HCT116 (cell line): ENCODE measurements around the gene TRPV5. TPM values are rescaled to one million over a fixed set of nuclear protein-coding genes. Genes with fewer than 3 reads are reported as not detected.

ENCODE experiments used
- ATAC-seq: fragments of 200-7000 bp; cut with Tn5 transposase; 2 replicates; pipeline ENCODE4 v1.9.1; 2020; ENCODE audit warnings: mild to moderate bottlenecking, moderate library complexity
- BruUV-seq: library from RNA; stranded (reverse); fragments of 400-500 nt; replicated peaks from 2 replicates; lab custom pipeline; 2021; lab: Mats Ljungman, UMichigan
- CTCF ChIA-PET: fragments of 300-600 bp; sonication (Branson Sonifier 250); formaldehyde crosslinking; loops from one replicate; lab custom pipeline; 2021; ENCODE audit warnings: antibody characterized with exemption; lab: Charles Lee
- POLR2A ChIA-PET: fragments of 300-600, 350-600 bp; sonication (Branson Sonifier 250); formaldehyde crosslinking; loops from one replicate; lab custom pipeline; 2021; ENCODE audit warnings: antibody characterized with exemption; lab: Charles Lee
- RAD21 ChIA-PET, 2 experiments: fragments of 300-600 bp; sonication (Branson Sonifier 250); formaldehyde crosslinking; loops; one replicate each; lab custom pipeline; 2023; ENCODE audit warnings: low total read pairs in 2 of 2; ENCODE audit not compliant: uncharacterized antibody in 2 of 2, unreplicated experiment in 2 of 2, low non-redundant PET in 1 of 2; lab: Charles Lee
- DNase-seq: peaks from one replicate; pipeline ENCODE4 v3.0.0-alpha.2; 2010; ENCODE audit warnings: low read depth, low spot score
- H2AFZ ChIP-seq: fragments of 200-600 bp; shearing (Covaris generic), sonication (generic); 2 replicates; pipeline ENCODE4 v1.6.1; 2017; ENCODE audit warnings: low read depth, mixed run types, mixed read lengths, antibody characterized with exemption, low read length; ENCODE audit not compliant: poor library complexity, severe bottlenecking
- H3K27ac ChIP-seq: 2 replicates; pipeline ENCODE4 v1.5.1; 2012; ENCODE audit warnings: low read depth, low read length
- H3K27me3 ChIP-seq: fragments of 200-600 bp; sonication (generic); 2 replicates; pipeline ENCODE4 v1.6.1; 2016; ENCODE audit warnings: mixed run types, low read length, mixed read lengths; ENCODE audit not compliant: insufficient read depth
- H3K36me3 ChIP-seq, 2 experiments: fragments of 200-500 bp in 1 of 2; fragments of 200-600 bp in 1 of 2; sonication (Bioruptor generic) in 1 of 2; sonication (generic) in 1 of 2; 2 replicates each; pipeline versions ENCODE4 v1.5.1 to v1.6.1; 2014 to 2016; ENCODE audit warnings: low read length in 2 of 2, inconsistent platforms in 1 of 2, mixed read lengths in 1 of 2, mixed run types in 1 of 2; ENCODE audit not compliant: insufficient read depth in 2 of 2, control insufficient read depth in 1 of 2
- H3K4me1 ChIP-seq, 2 experiments: fragments of 200-600 bp in 1 of 2; sonication (generic) in 1 of 2; 2 replicates each; pipeline versions ENCODE4 v1.5.1 to v1.6.1; 2012 to 2017; ENCODE audit warnings: low read length in 2 of 2, inconsistent platforms in 1 of 2, mild to moderate bottlenecking in 1 of 2, mixed read lengths in 1 of 2, mixed run types in 1 of 2, moderate library complexity in 1 of 2; ENCODE audit not compliant: insufficient read depth in 2 of 2, control insufficient read depth in 1 of 2
- H3K4me2 ChIP-seq: fragments of 200-600 bp; sonication (generic); 2 replicates; pipeline ENCODE4 v1.6.1; 2017; ENCODE audit warnings: mixed run types, low read length, mixed read lengths
- H3K4me3 ChIP-seq, 2 experiments: fragments of 200-600 bp in 1 of 2; sonication (generic) in 1 of 2; replicated peaks in 1 of 2; 2 replicates each; pipeline ENCODE4 v1.5.1; 2011 to 2016; ENCODE audit warnings: low read length in 2 of 2, control low read depth in 1 of 2, low read depth in 1 of 2, mild to moderate bottlenecking in 1 of 2, mixed read lengths in 1 of 2, mixed run types in 1 of 2
- H3K79me2 ChIP-seq: fragments of 200-600 bp; sonication (generic); 2 replicates; pipeline ENCODE4 v1.6.1; 2017; ENCODE audit warnings: mild to moderate bottlenecking, mixed run types, low read length, moderate library complexity, mixed read lengths; ENCODE audit not compliant: insufficient read depth
- H3K9ac ChIP-seq: fragments of 200-600 bp; sonication (generic); 2 replicates; pipeline ENCODE4 v1.6.1; 2016; ENCODE audit warnings: low read length, mixed read lengths
- H3K9me2 ChIP-seq: fragments of 200-600 bp; sonication (generic), shearing (Covaris generic); 2 replicates; pipeline ENCODE4 v1.6.1; 2017; ENCODE audit warnings: mixed run types, mild to moderate bottlenecking, moderate library complexity; ENCODE audit not compliant: insufficient read depth
- H3K9me3 ChIP-seq, 2 experiments: fragments of 200-500 bp in 1 of 2; fragments of 200-600 bp in 1 of 2; sonication (Bioruptor generic) in 1 of 2; sonication (generic) in 1 of 2; 2 replicates each; pipeline ENCODE4 v1.6.1; 2014 to 2017; ENCODE audit warnings: low read length in 2 of 2, mixed read lengths in 2 of 2, inconsistent platforms in 1 of 2, low read depth in 1 of 2, mild to moderate bottlenecking in 1 of 2, mixed run types in 1 of 2, moderate library complexity in 1 of 2; ENCODE audit not compliant: control insufficient read depth in 1 of 2, insufficient read depth in 1 of 2
- H4K20me1 ChIP-seq: fragments of 200-600 bp; sonication (generic), shearing (Covaris generic); 2 replicates; pipeline ENCODE4 v1.6.1; 2017; ENCODE audit warnings: mixed run types, mild to moderate bottlenecking, moderate library complexity; ENCODE audit not compliant: insufficient read depth
- CEBPB ChIP-seq: IDR thresholded peaks from 2 replicates; pipeline ENCODE4 v1.6.1; 2012; ENCODE audit warnings: low read depth
- EGR1 ChIP-seq: IDR thresholded peaks from 2 replicates; pipeline ENCODE4 v1.6.1; 2012; ENCODE audit warnings: low read depth
- ELF1 ChIP-seq: IDR thresholded peaks from 2 replicates; pipeline ENCODE4 v1.6.1; 2012; ENCODE audit warnings: low read depth, borderline replicate concordance
- EZH2 ChIP-seq: fragments of 200-600 bp; sonication (generic); IDR thresholded peaks from 2 replicates; pipeline ENCODE4 v1.6.1; 2017; ENCODE audit warnings: antibody characterized with exemption, mixed run types
- EZH2phosphoT487 ChIP-seq: fragments of 200-600 bp; IDR thresholded peaks from 2 replicates; pipeline ENCODE4 v1.6.1; 2018; ENCODE audit warnings: antibody characterized with exemption, borderline replicate concordance
- FOSL1 ChIP-seq: IDR thresholded peaks from 2 replicates; pipeline ENCODE4 v1.6.1; 2012; ENCODE audit warnings: low read depth
- JUND ChIP-seq: IDR thresholded peaks from 2 replicates; pipeline ENCODE4 v1.6.1; 2012
- POLR2A ChIP-seq: IDR thresholded peaks from 2 replicates; pipeline ENCODE4 v1.7.0; 2011; ENCODE audit warnings: borderline replicate concordance; ENCODE audit not compliant: insufficient read depth, insufficient read length; ENCODE audit errors: extremely low read depth
- POLR2AphosphoS5 ChIP-seq: IDR thresholded peaks from 2 replicates; pipeline ENCODE4 v1.6.1; 2011; ENCODE audit warnings: mild to moderate bottlenecking, low read depth, low read length, moderate library complexity
- RAD21 ChIP-seq: IDR thresholded peaks from 2 replicates; pipeline ENCODE4 v1.6.1; 2012; ENCODE audit warnings: low read depth, mild to moderate bottlenecking
- SIN3A ChIP-seq: IDR thresholded peaks from 2 replicates; pipeline ENCODE4 v1.6.1; 2012; ENCODE audit warnings: low read depth
- SP1 ChIP-seq: IDR thresholded peaks from 2 replicates; pipeline ENCODE4 v1.6.1; 2012; ENCODE audit warnings: low read depth
- SRF ChIP-seq: IDR thresholded peaks from 2 replicates; pipeline ENCODE4 v1.6.1; 2012; ENCODE audit warnings: low read depth
- TCF7L2 ChIP-seq: IDR thresholded peaks from 2 replicates; pipeline ENCODE4 v1.7.0; 2011; ENCODE audit warnings: borderline replicate concordance, inconsistent platforms; ENCODE audit not compliant: insufficient read depth, insufficient read length; ENCODE audit errors: extremely low read depth
- YY1 ChIP-seq: IDR thresholded peaks from 2 replicates; pipeline ENCODE4 v1.6.1; 2011; ENCODE audit warnings: low read length, low read depth, moderate library complexity, mild to moderate bottlenecking; ENCODE audit not compliant: insufficient replicate concordance; ENCODE audit errors: extremely low read depth
- ZFX ChIP-seq: fragments of 450-650 bp; IDR thresholded peaks from 2 replicates; pipeline ENCODE4 v1.6.1; 2017
- ZNF274 ChIP-seq: fragments of 200-500 bp; sonication (Bioruptor generic); IDR thresholded peaks from 2 replicates; pipeline ENCODE4 v1.6.1; 2014; ENCODE audit warnings: mild to moderate bottlenecking, low read depth, low read length, inconsistent platforms
- intact Hi-C: fragments of 100-400 bp; cut with micrococcal nuclease; formaldehyde crosslinking; loops from 2 replicates; pipeline ENCODE4 v1.10.0; 2022
- total RNA-seq: library from RNA; stranded (reverse); gene quantifications from one replicate; pipeline ENCODE4 v1.2.1, GENCODE V29; 2021; ENCODE audit not compliant: unreplicated experiment
- TF ChIP-seq, protein P1 (sequence below): IDR thresholded peaks from 2 replicates; pipeline ENCODE4 v1.6.1; 2012
- TF ChIP-seq, protein P2 (sequence below): IDR thresholded peaks from 2 replicates; pipeline ENCODE4 v1.6.1; 2011; ENCODE audit warnings: mild to moderate bottlenecking, low read length, moderate library complexity; ENCODE audit not compliant: insufficient replicate concordance; ENCODE audit errors: extremely low read depth
- TF ChIP-seq, protein P3 (sequence below): IDR thresholded peaks from 2 replicates; pipeline ENCODE4 v1.6.1; 2012; ENCODE audit warnings: low read depth

The TRPV5 gene
- total RNA-seq, 1 experiment from 2014 or later: not detected

DNA sequence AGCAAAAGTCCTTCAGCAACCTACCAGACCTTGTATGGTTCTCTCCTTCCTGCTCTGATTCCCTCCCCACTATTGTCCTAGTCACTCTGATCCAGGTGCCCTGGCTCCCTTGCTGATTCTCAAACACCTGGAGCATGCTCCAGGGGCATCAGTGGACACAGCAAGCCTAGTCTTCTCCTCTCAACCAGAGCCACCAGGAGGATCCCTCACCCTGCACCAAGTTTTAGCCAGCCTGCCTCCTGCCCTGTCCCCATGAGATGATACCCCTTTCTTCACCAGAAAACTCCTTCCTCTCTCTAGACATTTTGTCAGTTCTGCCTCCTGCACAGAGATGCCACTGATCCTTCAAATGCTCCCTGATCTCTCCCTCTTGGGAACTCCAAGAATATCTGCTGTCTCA lies 16.7 kb upstream of the TRPV5 start:
- Histone ChIP-seq H3K4me1 (no peaks in the 10 kb centered on the region), H3K79me2 (no peaks in the 10 kb centered on the region), H3K9me3 (no peaks in the 10 kb centered on the region), H3K9me2 (no peaks in the 10 kb centered on the region), H4K20me1 (no peaks in the 10 kb centered on the region), H3K27ac (no peak overlapping the region), H3K36me3 (no peaks in the 10 kb centered on the region), H3K4me2 (no peak overlapping the region), H2AFZ (no peak overlapping the region), H3K27me3 (peaks cover 11% of the 10 kb centered on the region), H3K4me3 (no peak overlapping the region), H3K9ac (no peak overlapping the region)
- ATAC-seq: no peak
- ChIA-PET RAD21 (no interaction called here), POLR2A (no interaction called here), CTCF (no interaction called here)
- DNase-seq: no peak
- intact Hi-C loops: no loop called here
- no peak for TF ChIP-seq ELF1
- TF ChIP-seq, protein P1, sequence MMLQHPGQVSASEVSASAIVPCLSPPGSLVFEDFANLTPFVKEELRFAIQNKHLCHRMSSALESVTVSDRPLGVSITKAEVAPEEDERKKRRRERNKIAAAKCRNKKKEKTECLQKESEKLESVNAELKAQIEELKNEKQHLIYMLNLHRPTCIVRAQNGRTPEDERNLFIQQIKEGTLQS: no peak
- no peak for TF ChIP-seq SP1
- TF ChIP-seq RAD21: no peak
- TF ChIP-seq YY1: no peak
- TF ChIP-seq ZNF274: no peak
- no peak for TF ChIP-seq EZH2phosphoT487
- no peak for TF ChIP-seq POLR2AphosphoS5
- TF ChIP-seq JUND: no peak
- no peak for TF ChIP-seq EGR1
- no peak for TF ChIP-seq CEBPB
- TF ChIP-seq, protein P2, sequence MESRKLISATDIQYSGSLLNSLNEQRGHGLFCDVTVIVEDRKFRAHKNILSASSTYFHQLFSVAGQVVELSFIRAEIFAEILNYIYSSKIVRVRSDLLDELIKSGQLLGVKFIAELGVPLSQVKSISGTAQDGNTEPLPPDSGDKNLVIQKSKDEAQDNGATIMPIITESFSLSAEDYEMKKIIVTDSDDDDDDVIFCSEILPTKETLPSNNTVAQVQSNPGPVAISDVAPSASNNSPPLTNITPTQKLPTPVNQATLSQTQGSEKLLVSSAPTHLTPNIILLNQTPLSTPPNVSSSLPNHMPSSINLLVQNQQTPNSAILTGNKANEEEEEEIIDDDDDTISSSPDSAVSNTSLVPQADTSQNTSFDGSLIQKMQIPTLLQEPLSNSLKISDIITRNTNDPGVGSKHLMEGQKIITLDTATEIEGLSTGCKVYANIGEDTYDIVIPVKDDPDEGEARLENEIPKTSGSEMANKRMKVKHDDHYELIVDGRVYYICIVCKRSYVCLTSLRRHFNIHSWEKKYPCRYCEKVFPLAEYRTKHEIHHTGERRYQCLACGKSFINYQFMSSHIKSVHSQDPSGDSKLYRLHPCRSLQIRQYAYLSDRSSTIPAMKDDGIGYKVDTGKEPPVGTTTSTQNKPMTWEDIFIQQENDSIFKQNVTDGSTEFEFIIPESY: no peak
- TF ChIP-seq SRF: no peak
- TF ChIP-seq, protein P3, sequence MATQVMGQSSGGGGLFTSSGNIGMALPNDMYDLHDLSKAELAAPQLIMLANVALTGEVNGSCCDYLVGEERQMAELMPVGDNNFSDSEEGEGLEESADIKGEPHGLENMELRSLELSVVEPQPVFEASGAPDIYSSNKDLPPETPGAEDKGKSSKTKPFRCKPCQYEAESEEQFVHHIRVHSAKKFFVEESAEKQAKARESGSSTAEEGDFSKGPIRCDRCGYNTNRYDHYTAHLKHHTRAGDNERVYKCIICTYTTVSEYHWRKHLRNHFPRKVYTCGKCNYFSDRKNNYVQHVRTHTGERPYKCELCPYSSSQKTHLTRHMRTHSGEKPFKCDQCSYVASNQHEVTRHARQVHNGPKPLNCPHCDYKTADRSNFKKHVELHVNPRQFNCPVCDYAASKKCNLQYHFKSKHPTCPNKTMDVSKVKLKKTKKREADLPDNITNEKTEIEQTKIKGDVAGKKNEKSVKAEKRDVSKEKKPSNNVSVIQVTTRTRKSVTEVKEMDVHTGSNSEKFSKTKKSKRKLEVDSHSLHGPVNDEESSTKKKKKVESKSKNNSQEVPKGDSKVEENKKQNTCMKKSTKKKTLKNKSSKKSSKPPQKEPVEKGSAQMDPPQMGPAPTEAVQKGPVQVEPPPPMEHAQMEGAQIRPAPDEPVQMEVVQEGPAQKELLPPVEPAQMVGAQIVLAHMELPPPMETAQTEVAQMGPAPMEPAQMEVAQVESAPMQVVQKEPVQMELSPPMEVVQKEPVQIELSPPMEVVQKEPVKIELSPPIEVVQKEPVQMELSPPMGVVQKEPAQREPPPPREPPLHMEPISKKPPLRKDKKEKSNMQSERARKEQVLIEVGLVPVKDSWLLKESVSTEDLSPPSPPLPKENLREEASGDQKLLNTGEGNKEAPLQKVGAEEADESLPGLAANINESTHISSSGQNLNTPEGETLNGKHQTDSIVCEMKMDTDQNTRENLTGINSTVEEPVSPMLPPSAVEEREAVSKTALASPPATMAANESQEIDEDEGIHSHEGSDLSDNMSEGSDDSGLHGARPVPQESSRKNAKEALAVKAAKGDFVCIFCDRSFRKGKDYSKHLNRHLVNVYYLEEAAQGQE: no peak
- no peak for TF ChIP-seq SIN3A
- no peak for TF ChIP-seq EZH2
- TF ChIP-seq TCF7L2: no peak
- no peak for TF ChIP-seq POLR2A
- no peak for TF ChIP-seq ZFX
- no peak for TF ChIP-seq FOSL1
- BruUV-seq: no TSS peak
